ENCODE results near the gene CRK.

GRCh38 chr17:1475321-1475854 is 19.4 kb upstream of the CRK start:
- no peak for TF ChIP-seq POLR2A (IDR thresholded peaks at IDR 0.05)
- TF ChIP-seq CTCF (IDR thresholded peaks at IDR 0.05): no peak
- TF ChIP-seq POLR2AphosphoS5 (IDR thresholded peaks at IDR 0.05; ENCODE audit: insufficient read depth in 1 of 2, low read depth in 1 of 2): no peak
